HEK293 (cell line): Measurements from ENCODE around the gene SNRPB2.

Experiments used
- CTCF ChIA-PET: fragments of 350-600 bp; formaldehyde crosslinking; extraction: SDS; loops from one replicate; lab custom pipeline; 2021; ENCODE audit warnings: antibody characterized with exemption; lab: Yijun Ruan, JAX
- POLR2A ChIA-PET: fragments of 300-600 bp; formaldehyde crosslinking; extraction: SDS; loops from one replicate; lab custom pipeline; 2020; ENCODE audit warnings: antibody characterized with exemption, inconsistent platforms; lab: Yijun Ruan, JAX
- H3K27ac ChIP-seq: fragments of 200-500 bp; sonication (Bioruptor generic); 2 replicates; pipeline ENCODE4 v1.5.1; 2014; ENCODE audit warnings: low read depth, low read length, control low read depth, inconsistent platforms; ENCODE audit errors: extremely low read depth
- H3K36me3 ChIP-seq, 2 experiments: fragments of 200-500 bp in 1 of 2; sonication (Bioruptor generic) in 1 of 2; 1 replicate in 1 of 2; 2 replicates in 1 of 2; pipeline ENCODE4 v1.5.1; 2014 to 2017; ENCODE audit warnings: inconsistent platforms in 2 of 2, low read length in 2 of 2; ENCODE audit not compliant: control insufficient read depth in 2 of 2, insufficient read depth in 1 of 2
- H3K4me1 ChIP-seq: fragments of 200-500 bp; sonication (Bioruptor generic); 2 replicates; pipeline ENCODE4 v1.5.1; 2014; ENCODE audit warnings: mild to moderate bottlenecking, low read length, inconsistent platforms; ENCODE audit not compliant: control insufficient read depth, insufficient read depth
- H3K4me3 ChIP-seq: 2 replicates; pipeline ENCODE4 v1.5.1; 2011; ENCODE audit warnings: low read depth, mild to moderate bottlenecking, control low read depth, low read length, moderate library complexity
- H3K9me3 ChIP-seq: fragments of 200-500 bp; sonication (Bioruptor generic); 2 replicates; pipeline ENCODE4 v1.5.1; 2014; ENCODE audit warnings: low read depth, low read length, inconsistent platforms; ENCODE audit not compliant: control insufficient read depth, insufficient read depth
- HOXC10 ChIP-seq: sonication (generic); formaldehyde crosslinking; IDR thresholded peaks from 2 replicates; pipeline ENCODE4 v1.8.1; 2023; ENCODE audit warnings: mild to moderate bottlenecking, missing genetic modification reagents
- KLF9 ChIP-seq: fragments of 450-650 bp; formaldehyde crosslinking; IDR thresholded peaks from 2 replicates; pipeline ENCODE4 v1.5.1; 2016; ENCODE audit warnings: missing biosample characterization, missing genetic modification characterization, low read depth
- SP2 ChIP-seq: fragments of 450-650 bp; formaldehyde crosslinking; IDR thresholded peaks from 2 replicates; pipeline ENCODE4 v1.5.1; 2016; ENCODE audit warnings: missing biosample characterization, missing genetic modification characterization
- SP3 ChIP-seq: fragments of 450-650 bp; formaldehyde crosslinking; IDR thresholded peaks from 2 replicates; pipeline ENCODE4 v1.5.1; 2016; ENCODE audit warnings: missing biosample characterization, missing genetic modification characterization
- ZFP37 ChIP-seq: fragments of 450-650 bp; formaldehyde crosslinking; IDR thresholded peaks from 2 replicates; pipeline ENCODE4 v1.5.1; 2016; ENCODE audit warnings: missing biosample characterization, missing genetic modification characterization
- ZFP41 ChIP-seq: fragments of 450-650 bp; formaldehyde crosslinking; IDR thresholded peaks from 2 replicates; pipeline ENCODE4 v1.5.1; 2016; ENCODE audit warnings: missing biosample characterization, missing genetic modification characterization, borderline replicate concordance
- ZNF10 ChIP-seq: fragments of 450-650 bp; formaldehyde crosslinking; IDR thresholded peaks from 2 replicates; pipeline ENCODE4 v1.5.1; 2017; ENCODE audit warnings: missing biosample characterization, missing genetic modification characterization
- ZNF23 ChIP-seq: fragments of 450-650 bp; formaldehyde crosslinking; IDR thresholded peaks from 2 replicates; pipeline ENCODE4 v1.5.1; 2016; ENCODE audit warnings: missing biosample characterization, missing genetic modification characterization, borderline replicate concordance
- ZNF292 ChIP-seq: fragments of 450-650 bp; formaldehyde crosslinking; IDR thresholded peaks from 2 replicates; pipeline ENCODE4 v1.5.1; 2016; ENCODE audit warnings: low read depth, missing biosample characterization, missing genetic modification characterization, borderline replicate concordance
- ZNF433 ChIP-seq: fragments of 450-650 bp; formaldehyde crosslinking; IDR thresholded peaks from 2 replicates; pipeline ENCODE4 v1.5.1; 2016; ENCODE audit warnings: missing biosample characterization, missing genetic modification characterization, low read depth
- ZNF473 ChIP-seq: fragments of 450-650 bp; formaldehyde crosslinking; IDR thresholded peaks from 2 replicates; pipeline ENCODE4 v1.5.1; 2017; ENCODE audit warnings: missing biosample characterization, missing genetic modification characterization
- ZNF558 ChIP-seq: fragments of 450-650 bp; formaldehyde crosslinking; IDR thresholded peaks from 2 replicates; pipeline ENCODE4 v1.5.1; 2016; ENCODE audit warnings: missing biosample characterization, missing genetic modification characterization
- ZNF561 ChIP-seq: fragments of 450-650 bp; IDR thresholded peaks from 2 replicates; pipeline ENCODE4 v1.5.1; 2018; ENCODE audit warnings: missing biosample characterization, missing genetic modification characterization, borderline replicate concordance
- ZNF658 ChIP-seq: fragments of 450-650 bp; formaldehyde crosslinking; IDR thresholded peaks from 2 replicates; pipeline ENCODE4; 2016; ENCODE audit warnings: missing biosample characterization, missing genetic modification characterization
- TF ChIP-seq, protein P1 (sequence below): fragments of 450-650 bp; IDR thresholded peaks from 2 replicates; pipeline ENCODE4 v1.5.1; 2018; ENCODE audit warnings: missing biosample characterization, missing genetic modification characterization
- TF ChIP-seq, protein P2 (sequence below): fragments of 450-650 bp; formaldehyde crosslinking; IDR thresholded peaks from 2 replicates; pipeline ENCODE4 v1.5.1; 2016; ENCODE audit warnings: missing biosample characterization, missing genetic modification characterization
- TF ChIP-seq, protein P3 (sequence below): sonication (generic); formaldehyde crosslinking; IDR thresholded peaks from 2 replicates; pipeline ENCODE4 v1.8.1; 2022; ENCODE audit warnings: mild to moderate bottlenecking, moderate library complexity, missing genetic modification reagents
- TF ChIP-seq, protein P4 (sequence below): fragments of 450-650 bp; formaldehyde crosslinking; IDR thresholded peaks from 2 replicates; pipeline ENCODE4 v1.5.1; 2016; ENCODE audit warnings: missing biosample characterization, missing genetic modification characterization

SNRPB2 gene

DNA sequence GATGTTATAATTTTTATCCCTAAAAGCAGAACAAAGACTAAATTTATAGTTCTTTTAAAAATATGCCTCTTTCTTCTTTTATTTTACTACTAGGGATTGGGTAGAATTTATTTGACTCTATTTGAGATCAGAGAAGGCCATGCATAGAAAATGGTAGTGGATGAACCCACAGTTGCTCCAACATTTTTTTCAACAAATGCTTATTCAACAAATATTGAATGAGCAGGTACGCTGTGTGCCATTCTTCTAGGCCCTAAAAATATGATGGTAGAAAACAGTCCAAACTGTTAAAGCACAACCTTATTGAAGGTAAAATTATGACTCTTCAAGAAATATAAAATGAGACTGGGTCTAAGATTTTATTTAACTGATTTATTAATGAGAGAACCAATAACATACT, 48.3 kb downstream of the SNRPB2 start (continued):
- TF ChIP-seq ZNF433 (no peak), ZFP41 (tag by site-specific recombination) (no peak), ZNF23 (tag by site-specific recombination) (no peak), ZNF558 (tag by site-specific recombination) (no peak)

DNA sequence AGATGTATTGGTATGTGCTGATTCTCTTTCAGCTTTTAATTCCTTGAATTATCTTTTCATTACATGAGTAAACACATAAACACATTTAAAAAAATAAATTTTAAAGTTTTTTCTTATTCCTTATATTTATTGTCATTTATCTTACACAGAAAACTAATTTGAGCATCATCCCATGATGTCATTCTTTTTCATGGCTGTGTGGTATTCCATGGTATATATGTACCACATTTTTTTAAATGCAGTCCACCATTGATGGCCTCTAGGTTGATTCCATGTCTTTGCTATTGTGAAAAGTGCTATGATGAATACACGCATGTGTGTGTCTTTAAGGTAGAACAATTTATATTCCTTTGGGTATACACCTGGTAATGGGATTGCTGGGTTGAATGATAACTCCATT, 51.7 kb downstream of the SNRPB2 start:
- TF ChIP-seq ZNF10 (tag by site-specific recombination) = no peak
- TF ChIP-seq, protein P1, sequence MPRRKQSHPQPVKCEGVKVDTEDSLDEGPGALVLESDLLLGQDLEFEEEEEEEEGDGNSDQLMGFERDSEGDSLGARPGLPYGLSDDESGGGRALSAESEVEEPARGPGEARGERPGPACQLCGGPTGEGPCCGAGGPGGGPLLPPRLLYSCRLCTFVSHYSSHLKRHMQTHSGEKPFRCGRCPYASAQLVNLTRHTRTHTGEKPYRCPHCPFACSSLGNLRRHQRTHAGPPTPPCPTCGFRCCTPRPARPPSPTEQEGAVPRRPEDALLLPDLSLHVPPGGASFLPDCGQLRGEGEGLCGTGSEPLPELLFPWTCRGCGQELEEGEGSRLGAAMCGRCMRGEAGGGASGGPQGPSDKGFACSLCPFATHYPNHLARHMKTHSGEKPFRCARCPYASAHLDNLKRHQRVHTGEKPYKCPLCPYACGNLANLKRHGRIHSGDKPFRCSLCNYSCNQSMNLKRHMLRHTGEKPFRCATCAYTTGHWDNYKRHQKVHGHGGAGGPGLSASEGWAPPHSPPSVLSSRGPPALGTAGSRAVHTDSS (tag by site-specific recombination) = no peak
- TF ChIP-seq ZFP37 = no peak
- TF ChIP-seq, protein P2, sequence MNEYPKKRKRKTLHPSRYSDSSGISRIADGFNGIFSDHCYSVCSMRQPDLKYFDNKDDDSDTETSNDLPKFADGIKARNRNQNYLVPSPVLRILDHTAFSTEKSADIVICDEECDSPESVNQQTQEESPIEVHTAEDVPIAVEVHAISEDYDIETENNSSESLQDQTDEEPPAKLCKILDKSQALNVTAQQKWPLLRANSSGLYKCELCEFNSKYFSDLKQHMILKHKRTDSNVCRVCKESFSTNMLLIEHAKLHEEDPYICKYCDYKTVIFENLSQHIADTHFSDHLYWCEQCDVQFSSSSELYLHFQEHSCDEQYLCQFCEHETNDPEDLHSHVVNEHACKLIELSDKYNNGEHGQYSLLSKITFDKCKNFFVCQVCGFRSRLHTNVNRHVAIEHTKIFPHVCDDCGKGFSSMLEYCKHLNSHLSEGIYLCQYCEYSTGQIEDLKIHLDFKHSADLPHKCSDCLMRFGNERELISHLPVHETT (tag by site-specific recombination) = no peak
- TF ChIP-seq ZNF292 (tag by site-specific recombination) = no peak
- no peak for TF ChIP-seq ZNF658 (tag by site-specific recombination)
- TF ChIP-seq, protein P3, sequence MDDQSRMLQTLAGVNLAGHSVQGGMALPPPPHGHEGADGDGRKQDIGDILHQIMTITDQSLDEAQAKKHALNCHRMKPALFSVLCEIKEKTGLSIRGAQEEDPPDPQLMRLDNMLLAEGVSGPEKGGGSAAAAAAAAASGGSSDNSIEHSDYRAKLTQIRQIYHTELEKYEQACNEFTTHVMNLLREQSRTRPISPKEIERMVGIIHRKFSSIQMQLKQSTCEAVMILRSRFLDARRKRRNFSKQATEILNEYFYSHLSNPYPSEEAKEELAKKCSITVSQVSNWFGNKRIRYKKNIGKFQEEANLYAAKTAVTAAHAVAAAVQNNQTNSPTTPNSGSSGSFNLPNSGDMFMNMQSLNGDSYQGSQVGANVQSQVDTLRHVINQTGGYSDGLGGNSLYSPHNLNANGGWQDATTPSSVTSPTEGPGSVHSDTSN (CRISPR knock-in tag) = no peak
- TF ChIP-seq, protein P4, sequence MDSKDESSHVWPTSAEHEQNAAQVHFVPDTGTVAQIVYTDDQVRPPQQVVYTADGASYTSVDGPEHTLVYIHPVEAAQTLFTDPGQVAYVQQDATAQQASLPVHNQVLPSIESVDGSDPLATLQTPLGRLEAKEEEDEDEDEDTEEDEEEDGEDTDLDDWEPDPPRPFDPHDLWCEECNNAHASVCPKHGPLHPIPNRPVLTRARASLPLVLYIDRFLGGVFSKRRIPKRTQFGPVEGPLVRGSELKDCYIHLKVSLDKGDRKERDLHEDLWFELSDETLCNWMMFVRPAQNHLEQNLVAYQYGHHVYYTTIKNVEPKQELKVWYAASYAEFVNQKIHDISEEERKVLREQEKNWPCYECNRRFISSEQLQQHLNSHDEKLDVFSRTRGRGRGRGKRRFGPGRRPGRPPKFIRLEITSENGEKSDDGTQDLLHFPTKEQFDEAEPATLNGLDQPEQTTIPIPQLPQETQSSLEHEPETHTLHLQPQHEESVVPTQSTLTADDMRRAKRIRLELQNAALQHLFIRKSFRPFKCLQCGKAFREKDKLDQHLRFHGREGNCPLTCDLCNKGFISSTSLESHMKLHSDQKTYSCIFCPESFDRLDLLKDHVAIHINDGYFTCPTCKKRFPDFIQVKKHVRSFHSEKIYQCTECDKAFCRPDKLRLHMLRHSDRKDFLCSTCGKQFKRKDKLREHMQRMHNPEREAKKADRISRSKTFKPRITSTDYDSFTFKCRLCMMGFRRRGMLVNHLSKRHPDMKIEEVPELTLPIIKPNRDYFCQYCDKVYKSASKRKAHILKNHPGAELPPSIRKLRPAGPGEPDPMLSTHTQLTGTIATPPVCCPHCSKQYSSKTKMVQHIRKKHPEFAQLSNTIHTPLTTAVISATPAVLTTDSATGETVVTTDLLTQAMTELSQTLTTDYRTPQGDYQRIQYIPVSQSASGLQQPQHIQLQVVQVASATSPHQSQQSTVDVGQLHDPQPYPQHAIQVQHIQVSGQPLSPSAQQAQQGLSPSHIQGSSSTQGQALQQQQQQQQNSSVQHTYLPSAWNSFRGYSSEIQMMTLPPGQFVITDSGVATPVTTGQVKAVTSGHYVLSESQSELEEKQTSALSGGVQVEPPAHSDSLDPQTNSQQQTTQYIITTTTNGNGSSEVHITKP = no peak
- no peak for TF ChIP-seq ZFP41 (tag by site-specific recombination)
- no peak for TF ChIP-seq SP3 (tag by site-specific recombination)
- no peak for TF ChIP-seq SP2 (tag by site-specific recombination)
- no peak for TF ChIP-seq ZNF473 (tag by site-specific recombination)
- TF ChIP-seq ZNF561 = no peak
- no peak for TF ChIP-seq HOXC10 (CRISPR knock-in tag)
- no peak for TF ChIP-seq KLF9 (tag by site-specific recombination)
- TF ChIP-seq, all 188 proteins: peak for 0
- Histone ChIP-seq H3K27ac (no peak overlapping the region), H3K9me3 (no peaks in the 10 kb centered on the region), H3K4me1 (no peaks in the 10 kb centered on the region), H3K4me3 (no peak overlapping the region), H3K36me3 (no peaks in the 10 kb centered on the region)
- CTCF ChIA-PET = no interaction called here
- POLR2A ChIA-PET = no interaction called here
